ENCODE data around the gene TYK2. TPM values are rescaled to one million over a fixed set of nuclear protein-coding genes. Genes with fewer than 3 reads are reported as not detected.

TYK2 gene
- total RNA-seq, 1 experiment from 2014 or later = 28.2 TPM

- peak; percentile 91 for DNase-seq (ENCODE audit: low spot score)
Measured at GRCh38 chr19:10334588-10335351, 45.6 kb downstream of the TYK2 start.

DNA sequence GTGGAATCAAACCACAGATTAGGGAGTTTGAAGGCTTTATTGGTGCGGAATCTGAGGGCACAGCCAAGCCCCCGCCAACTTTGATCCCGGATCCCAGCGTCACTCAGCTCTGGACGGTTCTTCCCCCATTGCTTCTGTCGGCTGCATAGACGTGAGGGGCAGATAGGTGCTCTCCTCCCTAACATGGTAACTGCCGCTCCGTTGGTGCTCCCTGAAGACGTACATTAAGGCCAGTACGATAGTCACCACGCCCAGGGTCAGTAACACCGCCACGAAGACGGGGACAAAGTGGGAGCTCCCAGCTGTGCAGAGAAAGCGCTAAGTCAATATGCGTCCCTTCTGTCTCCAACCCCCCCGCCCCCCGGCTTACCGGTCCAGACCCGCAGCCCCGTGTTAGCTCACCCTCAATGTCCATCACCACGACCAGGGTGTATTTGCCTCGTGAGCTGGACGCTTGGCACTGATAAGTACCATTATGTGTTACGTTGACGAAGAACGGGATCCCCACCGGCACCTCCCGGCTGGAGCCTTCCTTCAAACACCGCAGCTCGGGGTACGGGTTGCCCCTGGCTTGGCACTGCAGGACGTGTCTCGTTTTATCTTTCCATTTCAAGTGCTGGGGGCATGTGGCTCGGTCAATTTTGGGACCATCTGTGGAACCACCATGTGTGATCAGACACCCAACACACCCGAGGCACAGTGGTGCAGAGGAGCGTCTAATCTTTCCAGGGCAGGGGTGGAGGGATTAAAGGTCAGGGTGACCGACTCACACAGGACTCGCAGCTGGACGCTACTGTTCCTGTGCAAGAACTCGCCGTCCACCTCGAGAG is 46.4 kb downstream of the TYK2 start:
- DNase-seq (ENCODE audit: low spot score) = peak; percentile 37

DNA sequence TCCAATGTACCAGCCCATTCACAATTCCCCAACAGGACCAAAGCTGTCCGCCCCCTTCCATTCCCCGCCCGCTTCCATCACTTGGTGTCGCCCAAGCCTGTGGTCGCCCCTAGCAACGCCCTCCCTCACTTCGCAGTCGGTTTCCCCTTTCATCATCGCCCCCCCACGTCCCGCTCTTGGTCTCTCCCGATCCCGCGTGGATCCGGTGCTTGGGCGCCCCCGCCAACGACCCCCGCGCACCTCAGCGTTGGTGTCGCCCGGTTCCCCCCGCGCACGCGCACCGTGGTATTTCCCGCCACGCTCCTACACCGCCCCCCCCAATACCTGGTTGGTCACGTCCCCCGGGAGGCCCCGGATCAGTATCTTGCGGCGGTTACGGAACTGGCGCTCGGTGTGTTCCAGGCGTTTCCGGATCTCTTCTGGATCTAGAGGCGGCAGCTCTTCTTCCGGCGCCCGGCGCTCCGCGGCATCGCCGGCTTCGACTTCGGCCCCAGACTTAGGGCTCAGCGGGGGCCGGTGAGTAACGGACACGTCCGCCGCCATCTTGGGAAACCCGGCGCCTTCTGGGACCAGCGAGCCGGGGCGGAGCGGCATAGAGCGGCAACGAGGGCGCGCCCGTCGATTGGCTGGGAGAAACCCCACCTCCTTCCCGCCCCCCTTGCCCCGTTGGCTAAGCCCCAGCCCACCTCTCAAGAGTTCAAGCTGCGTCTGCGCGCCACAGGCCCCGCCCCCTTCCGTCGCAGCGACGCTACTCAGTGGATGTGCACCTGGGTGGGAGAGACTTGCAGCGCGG is 47.2 kb downstream of the TYK2 start, which contains the start of gene RAVER1:
Gene RAVER1, minus strand, starts transcription at position 565 of the 793 bp plus-strand sequence. Its CDS starts 22 bp downstream, at position 543.
- DNase-seq (ENCODE audit: low spot score) = peak; percentile 96

GRCh38 chr19:10332158-10332964 is 48.0 kb downstream of the TYK2 start:
- DNase-seq (ENCODE audit: low spot score) = no peak

DNA sequence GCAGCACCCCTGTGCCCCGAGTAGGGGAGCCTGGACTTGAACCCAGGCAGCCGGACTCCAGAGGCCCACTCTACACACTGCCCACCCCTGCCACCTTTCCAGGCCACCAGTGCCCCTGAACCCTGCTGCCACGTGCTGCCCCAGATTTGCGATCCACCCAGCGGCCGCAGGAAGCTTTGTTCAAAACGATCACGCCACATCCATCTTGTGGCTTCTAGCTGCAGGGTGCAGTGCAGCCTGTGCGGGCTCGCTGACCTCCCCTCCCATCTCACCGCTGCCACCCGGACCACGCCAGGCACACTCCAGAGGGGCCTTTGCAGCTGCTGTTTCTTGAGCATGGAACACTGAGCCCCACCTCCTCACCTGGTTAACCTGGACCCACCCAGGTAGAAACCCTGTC is 50.8 kb downstream of the TYK2 start:
- no peak for DNase-seq (ENCODE audit: low spot score)

DNA sequence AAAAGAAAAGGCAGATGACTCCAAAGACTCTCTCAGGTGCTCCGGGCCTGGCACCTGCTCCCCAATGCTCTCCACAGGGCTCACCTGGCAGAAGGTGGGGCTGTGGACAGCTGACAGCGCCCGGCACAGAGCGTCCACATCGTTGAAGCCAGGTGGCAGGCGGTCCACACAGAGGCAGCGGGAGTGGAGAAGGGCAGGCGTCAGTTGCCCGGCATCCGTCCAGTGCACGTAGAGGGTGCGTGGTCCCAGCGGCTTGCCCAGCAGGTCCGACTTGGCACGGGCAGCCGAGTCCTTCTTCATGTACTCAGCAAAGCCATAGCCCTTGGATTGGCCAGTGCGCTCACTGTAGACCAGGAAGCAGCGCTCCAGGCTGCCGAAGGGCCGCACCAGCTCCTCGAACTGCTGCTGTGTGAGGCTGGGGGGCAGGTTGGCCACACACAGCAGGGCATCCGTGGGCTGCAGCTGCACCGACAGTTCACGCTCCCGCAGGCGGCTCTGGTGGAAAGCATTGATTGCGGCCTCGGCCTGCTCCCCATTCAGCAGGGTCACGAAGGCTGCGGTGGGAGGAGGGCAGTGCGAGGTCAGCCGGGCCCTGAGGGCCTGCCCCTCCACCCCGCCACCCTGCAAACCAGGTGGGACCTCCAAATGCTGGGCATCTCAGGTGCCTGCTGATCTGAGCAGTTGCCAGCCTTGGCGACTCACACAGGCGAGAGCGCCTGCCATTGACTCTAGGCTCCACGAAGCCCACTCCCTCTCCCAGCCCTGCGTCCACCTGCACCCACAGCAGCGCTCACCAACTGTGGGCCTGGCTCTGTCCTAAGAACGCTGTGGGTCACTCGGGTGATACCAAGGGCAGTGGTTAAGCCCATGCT is 51.6 kb downstream of the TYK2 start:
- DNase-seq (ENCODE audit: low spot score) = no peak

DNA sequence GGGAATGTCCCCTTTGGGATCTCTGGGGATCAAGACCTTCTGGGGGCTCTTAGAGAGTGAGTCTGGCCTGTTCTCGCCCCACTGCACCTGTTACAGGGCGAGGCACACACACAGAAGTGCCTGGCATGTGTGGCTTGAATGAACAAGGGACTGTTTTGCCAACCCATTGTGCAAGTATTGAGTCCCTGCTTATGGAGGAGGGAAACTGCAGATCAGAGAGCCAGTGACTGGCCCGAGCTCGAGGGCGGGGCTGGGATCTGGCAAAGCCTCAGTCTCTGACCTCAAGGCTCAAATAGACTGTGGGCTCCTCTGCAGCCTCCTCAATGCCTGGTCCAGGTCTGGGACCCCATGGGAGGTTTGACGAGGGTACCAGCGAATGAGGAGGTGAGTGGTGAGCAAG is 52.6 kb downstream of the TYK2 start:
- no peak for DNase-seq (ENCODE audit: low spot score)

GRCh38 chr19:10325732-10326131 is 54.6 kb downstream of the TYK2 start:
- DNase-seq (ENCODE audit: low spot score) = no peak

DNA sequence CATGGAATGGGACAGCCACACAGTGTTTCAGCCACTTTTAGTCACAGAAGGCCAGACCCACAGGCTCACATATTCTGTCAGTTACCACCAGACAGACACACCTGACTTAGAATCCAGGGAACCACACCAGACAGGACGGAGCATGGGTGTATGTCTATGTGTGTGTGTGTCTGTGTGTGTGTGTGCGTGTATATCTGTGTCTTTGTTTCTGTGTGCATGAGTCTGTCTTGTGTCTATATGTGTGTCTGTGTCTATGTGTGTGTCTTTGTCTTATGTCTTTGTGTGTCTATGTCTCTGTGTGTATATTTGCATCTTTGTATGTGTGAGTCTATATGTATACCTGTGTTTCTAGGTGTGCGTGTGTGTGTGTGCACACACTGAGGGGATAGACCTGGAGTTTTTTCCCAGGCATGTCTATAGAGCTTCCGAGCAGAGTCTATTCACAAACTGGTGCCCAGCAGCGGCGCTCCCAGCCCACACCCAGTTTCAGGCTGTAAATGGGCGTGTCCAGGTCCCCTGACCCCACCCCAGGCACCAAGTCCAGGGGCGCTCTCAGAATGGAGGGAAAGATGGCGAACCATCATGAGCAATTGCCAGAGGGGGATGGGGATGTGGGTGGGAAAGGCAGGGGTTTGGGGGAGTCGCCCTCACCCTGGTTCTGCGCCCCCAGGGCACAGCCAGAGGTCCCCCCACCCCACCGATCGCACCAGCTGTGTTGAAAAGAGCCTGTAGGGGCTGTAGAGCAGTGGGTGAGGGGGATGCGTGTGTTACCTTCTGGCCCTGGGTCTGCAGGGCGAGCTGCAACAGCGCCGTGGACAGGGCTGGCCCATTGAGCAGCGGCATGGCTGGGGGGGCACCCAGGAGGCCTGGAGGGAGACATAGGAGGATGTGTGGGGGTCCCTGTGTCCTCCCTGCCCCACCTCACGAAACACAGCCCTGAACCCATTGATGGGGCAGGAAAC is 58.2 kb downstream of the TYK2 start:
- no peak for DNase-seq (ENCODE audit: low spot score)

DNA sequence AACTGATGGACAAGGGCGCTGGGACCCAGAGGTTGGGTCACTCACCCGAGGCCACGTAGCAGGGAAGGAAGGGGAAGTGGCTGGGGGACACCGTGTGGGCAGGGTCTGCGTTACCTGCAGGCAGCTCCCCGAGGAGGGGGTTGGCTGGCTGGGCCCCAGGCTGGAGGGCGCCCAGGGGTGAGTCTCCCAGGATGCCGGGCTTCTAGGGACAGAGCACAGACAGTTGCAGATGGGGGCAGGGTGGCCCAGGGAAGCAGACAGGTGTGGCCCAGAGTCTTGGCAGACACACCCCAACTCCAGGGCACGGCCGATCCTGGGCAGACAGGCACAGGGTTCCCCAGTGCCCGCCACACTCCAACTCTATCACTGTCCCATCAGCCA is 59.0 kb downstream of the TYK2 start:
- no peak for DNase-seq (ENCODE audit: low spot score)

DNA sequence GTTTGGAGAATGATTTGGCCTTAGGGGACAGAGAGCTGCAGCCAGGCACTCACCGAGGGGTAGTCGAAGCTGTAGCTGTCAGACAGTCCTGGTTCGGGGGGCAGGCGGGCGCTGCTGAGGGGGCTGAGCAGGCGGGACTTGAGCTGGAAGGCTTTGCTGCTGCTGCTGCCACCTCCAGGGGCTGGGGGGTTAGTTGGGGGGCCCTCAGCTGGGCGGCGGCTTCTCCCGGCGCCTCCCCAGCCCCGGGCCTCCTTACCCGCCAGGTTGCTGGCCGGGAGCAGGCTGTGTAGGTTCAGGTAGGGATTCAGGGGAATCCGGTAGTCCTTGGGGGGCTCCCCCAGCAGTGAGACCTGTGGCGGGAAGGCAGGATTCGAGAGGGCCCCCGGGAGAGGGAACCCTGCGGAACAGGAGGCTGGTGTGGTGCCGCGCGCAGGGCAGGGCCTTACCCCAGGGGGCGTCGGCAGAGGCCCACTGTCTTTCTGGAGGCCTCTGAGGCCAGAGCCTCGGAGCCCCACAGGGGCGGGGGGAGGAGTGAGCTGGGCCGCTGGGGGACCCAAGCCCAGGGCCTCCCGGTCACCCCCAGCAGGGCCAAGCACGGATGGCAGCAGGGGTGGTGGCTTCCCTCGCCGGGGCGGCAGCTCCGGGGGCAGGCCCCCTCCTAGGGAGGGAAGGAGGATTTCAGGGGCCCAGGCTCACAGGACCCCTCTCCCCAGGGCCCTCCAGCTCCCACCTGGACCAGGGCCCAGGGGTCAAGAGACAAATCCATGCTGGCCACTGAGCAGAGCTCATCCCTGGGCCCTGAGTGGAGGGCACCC is 59.6 kb downstream of the TYK2 start:
- no peak for DNase-seq (ENCODE audit: low spot score)

GRCh38 chr19:10318807-10319682 is 61.3 kb downstream of the TYK2 start:
- no peak for DNase-seq (ENCODE audit: low spot score)

- DNase-seq (ENCODE audit: low spot score) = no peak
Measured at GRCh38 chr19:10317857-10318462, 62.4 kb downstream of the TYK2 start.

- DNase-seq (ENCODE audit: low spot score) = no peak
Measured at GRCh38 chr19:10317045-10317856, 63.1 kb downstream of the TYK2 start.

DNA sequence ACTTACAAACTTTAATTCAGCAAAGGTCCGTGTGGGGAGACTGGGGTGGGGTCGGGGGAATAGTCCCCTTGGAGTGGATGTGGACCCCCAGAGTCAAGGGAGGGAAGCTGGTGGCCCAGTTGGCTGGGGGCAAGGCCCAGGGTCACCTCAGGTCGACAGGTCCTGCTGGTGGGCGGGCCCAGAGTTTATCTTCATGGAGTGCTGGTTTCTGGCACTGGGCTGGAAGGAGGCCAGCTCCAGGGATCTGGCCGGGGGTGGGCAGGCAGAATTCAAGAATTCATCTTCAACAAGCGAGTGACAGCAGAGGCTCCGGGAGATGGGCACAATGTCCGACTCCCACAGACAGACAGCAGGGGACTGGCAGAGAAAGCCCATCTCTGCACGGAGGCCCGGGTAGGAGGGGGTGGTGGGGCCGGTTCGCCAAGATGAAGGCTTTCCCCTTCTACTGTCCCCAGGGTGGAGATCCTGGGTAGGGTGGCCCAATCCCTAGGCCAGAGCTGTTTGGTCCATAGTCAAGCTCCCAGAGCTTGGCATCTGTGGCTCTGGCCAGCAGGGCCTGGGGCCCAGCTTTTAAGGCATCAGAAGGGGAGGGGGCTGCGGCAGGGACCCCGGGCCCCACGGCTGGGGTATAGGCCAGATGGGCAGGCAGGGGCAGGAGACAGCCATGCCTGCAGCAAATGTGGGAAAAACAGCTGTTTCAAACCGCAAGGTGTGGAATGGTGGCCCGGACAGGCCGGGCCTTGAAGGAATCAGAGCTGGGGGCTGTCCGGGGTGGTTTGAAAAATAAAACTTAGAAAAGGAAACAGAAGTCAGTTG is 63.9 kb downstream of the TYK2 start:
- DNase-seq (ENCODE audit: low spot score) = no peak
